NCI-H2107 (cell line): ENCODE data around the gene RYR3.
"Not testable (repeated sequence)": the region's sequence is repeated elsewhere in the genome, so short reads cannot be mapped to it uniquely, and the experiment has no call there.

Experiments used
- DNase-seq: peaks from one replicate; lab custom pipeline; 2025; lab: John Stamatoyannopoulos, UW

Gene RYR3

DNA sequence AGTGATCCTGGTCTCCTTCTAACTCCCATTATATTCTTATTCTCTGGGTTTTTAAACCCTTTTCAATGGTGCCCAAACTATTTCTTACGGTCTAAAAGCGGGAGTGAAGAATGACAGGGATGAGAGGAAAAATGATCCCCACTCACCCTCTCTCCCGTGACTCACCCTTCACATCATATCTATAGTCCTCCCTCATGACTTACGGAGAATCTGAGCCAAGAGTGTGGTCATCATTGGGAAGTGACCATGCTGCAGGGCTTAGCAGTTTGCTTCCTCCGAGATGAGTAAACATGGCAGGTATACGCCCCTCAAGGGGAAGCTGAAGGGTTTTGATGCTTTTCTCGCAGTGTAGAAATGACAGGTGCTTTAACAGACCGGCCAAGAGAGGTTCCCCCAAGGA, 274.0 kb downstream of the RYR3 start:
- DNase-seq = no peak

GRCh38 chr15:33586786-33587697, 276.3 kb downstream of the RYR3 start:
- DNase-seq = no peak

DNA sequence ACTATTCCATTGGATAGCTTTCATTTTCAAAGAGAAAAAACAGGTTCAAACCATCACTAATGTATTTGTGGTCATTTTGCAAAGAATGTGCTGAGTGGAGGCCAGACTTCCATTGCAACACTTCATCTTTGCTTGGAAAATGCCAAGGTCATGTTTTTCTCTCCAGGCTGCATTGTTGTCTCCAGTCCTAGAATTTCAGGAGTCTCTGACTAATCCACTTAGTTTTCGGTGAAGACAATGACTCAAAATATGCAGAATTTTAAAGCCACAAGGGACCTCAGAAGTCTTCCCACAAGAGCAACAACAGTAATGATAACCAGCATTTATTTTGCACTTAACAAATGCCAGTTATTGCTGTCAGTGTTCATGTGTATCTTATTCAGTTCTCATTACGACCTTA, 277.0 kb downstream of the RYR3 start:
- no peak for DNase-seq

- DNase-seq = no peak
Observed at GRCh38 chr15:33592864-33593263, 282.1 kb downstream of the RYR3 start.

GRCh38 chr15:33598382-33598781, 287.6 kb downstream of the RYR3 start:
- not testable (repeated sequence) for DNase-seq

GRCh38 chr15:33600212-33600611, 289.4 kb downstream of the RYR3 start:
- DNase-seq = no peak

- no peak for DNase-seq
Observed at GRCh38 chr15:33601461-33601860, 290.7 kb downstream of the RYR3 start.

- DNase-seq = no peak
Observed at GRCh38 chr15:33608714-33609113, 297.9 kb downstream of the RYR3 start.

GRCh38 chr15:33612721-33613304, 302.0 kb downstream of the RYR3 start:
- no peak for DNase-seq

DNA sequence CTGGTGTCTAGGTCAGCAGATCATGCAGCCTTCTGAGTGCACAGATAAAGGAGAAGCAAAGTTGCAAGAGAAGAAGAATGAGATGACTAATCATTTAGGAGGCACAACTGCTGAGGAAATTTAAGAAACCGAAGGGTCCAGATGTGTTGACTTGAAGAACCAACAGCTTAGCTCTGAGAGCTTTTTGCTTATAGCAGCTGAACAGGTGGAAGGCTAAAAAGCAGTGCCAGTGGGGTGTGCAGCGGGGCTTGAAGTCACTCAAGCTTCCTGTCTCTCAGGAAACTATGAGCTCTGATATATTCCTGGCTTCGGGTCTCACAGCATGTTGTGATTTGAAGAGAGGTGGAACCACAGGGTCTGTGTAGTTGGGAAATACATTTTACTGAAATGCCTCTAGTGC, 305.7 kb downstream of the RYR3 start:
- DNase-seq = no peak

DNA sequence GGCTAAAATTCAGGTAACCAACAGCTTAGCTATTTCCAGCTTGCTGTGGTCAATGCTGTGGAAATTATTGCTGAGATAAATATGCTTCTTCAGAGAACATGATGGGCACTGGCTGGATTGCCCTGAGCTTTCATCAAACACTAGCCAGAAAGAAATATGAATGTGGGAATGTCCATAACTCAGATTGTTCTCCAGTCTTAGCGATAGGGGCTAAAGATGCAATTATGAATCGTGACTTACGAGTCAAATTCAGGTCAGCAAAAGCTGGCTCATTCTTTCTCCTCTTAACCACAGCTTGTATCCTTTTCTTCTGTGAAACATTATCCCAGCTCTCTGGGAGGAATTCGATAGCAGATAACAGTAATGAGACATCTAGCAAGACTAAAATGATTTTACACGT, 307.6 kb downstream of the RYR3 start:
- no peak for DNase-seq

DNA sequence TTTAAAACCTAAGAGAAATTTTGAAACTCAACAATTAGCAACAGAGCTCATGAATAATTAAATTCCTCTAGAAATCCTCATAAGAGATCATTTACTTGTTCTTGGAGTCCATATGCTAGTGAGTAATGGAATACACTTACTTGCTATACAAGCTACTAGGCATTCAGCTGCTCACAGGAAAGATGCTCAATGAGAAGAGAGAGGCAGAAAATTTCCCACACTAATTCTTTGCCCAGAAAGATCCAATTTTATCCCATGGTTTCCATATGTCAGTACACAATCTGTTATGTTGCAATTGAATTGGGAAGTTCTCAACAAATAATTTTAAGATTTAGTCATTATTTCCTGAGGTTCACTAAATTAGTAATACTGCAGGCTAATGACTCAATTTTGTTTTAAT, 310.4 kb downstream of the RYR3 start:
- DNase-seq = no peak

GRCh38 chr15:33623010-33623409, 312.2 kb downstream of the RYR3 start:
- DNase-seq = no peak

GRCh38 chr15:33624439-33624838, 313.7 kb downstream of the RYR3 start:
- no peak for DNase-seq

- DNase-seq = no peak
Observed at GRCh38 chr15:33629647-33630046, 318.9 kb downstream of the RYR3 start.

DNA sequence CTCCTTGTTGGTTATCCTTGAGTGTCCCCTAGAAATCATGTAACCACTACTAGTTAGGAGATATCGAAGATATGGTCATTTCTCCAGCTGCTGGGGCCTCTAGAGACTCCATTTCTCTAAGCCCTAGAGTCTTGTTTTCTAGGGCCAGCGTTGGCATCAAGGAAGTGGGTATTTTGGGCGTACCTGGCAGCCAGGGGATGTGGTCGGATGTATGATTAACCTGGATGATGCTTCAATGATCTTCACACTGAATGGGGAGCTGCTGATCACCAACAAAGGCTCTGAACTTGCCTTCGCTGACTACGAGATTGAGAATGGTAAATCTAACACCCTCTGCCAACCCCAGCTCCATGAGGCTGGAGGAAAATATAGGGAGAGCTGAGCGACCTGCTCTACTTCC, 325.5 kb downstream of the RYR3 start:
- no peak for DNase-seq

DNA sequence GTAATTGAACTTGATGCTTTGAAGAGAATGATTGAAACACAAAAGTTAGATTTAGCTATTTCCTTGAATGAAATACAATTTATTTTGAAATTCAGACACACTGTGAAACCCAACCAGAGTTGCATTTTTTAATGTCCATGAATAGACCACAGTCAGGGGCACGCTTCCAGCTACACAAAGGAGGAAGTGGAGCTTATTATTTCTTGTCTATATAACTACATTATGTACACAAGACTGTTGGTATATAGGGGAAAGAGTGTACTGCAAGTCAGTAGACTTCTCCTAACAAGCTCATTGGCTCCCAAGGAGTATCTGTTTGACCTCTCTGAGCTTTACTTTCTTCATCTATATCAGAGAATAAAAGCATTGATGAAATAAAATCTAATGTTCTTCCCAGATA, 326.2 kb downstream of the RYR3 start:
- no peak for DNase-seq

- no peak for DNase-seq
Observed at GRCh38 chr15:33638453-33638852, 327.7 kb downstream of the RYR3 start.

GRCh38 chr15:33639051-33639450, 328.3 kb downstream of the RYR3 start:
- no peak for DNase-seq

DNA sequence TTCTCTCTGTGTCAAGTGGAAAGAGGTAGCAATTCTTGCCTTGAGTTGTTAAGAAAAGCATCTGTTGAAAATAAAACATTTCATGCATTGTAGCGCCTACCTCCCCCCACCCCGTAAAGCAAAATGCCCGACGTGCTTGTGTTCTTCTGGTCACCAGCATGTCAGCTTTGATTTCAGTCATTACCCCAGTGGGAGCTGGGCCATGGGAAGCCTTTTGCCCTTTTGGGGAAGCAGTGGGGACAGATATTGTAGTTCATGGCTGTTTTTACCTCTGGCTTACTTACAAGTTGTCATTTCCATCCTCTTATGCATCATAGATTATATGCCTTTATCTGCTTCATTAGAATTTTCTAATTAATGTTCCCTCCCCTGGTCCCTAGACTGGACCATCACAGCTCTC, 328.7 kb downstream of the RYR3 start:
- DNase-seq = no peak

GRCh38 chr15:33639978-33640377, 329.2 kb downstream of the RYR3 start:
- DNase-seq = no peak

DNA sequence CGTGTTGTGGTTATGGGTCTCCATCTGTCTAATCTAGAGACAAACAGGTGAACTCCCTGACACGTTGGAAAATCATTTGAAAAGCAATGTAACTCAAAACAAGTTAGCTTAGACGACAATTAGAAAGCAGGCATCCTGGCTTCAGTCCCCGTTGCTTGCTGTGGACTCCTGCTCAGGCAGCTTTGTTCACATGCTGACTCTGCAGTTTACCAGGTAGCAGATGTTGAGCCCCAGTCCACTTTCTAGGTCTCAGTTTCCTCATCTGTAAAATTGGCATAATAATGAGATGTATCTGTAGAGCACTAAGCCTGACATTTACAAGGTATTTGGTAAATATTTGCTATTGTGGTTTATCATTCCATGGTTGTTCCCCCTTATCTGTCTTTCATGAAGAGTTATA, 330.3 kb downstream of the RYR3 start:
- DNase-seq = no peak

DNA sequence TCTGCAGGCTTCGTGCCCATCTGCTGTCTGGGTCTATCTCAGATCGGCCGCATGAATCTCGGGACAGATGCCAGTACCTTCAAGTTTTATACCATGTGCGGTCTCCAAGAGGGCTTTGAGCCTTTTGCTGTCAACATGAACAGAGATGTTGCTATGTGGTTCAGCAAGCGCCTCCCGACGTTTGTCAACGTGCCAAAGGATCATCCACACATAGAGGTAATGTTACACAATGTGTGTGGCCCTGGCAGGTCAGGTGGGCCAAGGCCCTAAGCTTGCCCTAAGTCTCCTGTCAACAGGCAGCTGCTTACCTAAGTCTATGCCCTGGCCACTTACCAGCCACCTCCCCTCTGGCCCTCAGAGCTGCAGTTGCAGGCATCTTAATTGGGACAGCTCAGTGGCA, 333.5 kb downstream of the RYR3 start:
- no peak for DNase-seq

GRCh38 chr15:33646744-33647143, 336.0 kb downstream of the RYR3 start:
- no peak for DNase-seq
